ENCODE results near the gene ESPNL.

The ESPNL gene

DNA sequence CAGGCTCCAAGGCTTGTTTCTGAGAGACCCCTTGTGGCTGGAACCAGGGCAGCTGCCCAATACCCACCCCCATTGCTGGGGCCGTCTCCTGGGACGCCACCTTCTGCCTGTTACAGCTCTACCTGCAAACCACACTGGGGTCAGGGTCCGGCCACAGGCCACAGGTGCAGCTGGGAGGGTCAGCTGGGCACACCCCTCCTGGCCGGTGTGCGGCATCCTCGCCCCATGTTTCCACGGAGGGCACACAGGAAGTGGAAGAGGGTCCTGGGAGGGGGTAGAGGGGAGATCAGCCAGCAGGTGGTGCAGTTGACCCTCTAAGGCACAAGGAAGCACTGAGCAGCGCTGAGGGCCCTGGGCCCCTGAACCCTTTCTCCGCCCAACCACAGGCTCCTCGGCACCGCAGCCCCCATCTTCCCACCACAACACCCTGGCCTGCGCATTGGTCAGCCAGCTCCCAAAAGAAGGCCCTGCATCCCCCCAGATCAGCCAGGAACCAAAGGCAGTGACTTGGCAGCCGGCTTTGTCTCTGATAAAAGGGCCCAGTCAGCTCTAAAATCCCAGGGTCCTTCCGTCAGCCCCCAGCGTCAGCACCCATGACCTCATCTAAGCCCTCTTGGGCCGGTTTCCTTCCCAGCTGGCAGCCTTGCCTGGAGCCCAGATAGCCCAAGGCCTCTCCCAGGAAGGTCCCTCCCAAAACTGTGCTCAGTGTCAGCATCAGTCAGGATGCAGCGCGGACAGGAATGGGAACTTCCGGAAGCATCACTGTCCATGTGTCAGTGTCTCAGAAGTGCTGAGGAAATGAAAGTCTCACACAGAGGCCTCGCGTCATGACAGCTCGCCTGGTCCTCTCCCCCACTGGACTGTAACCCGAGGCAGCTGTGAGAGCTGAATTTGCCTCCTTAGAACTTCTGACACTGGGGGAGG lies 60.3 kb downstream of the ESPNL start:
- Histone ChIP-seq H3K36me3 (ENCODE audit: control insufficient read depth in 1 of 2, insufficient read depth in 2 of 2, low read length in 2 of 2) (no peaks in the 10 kb centered on the region), H3K4me2 (ENCODE audit: low read length) (no peak overlapping the region), H2BK5ac (ENCODE audit: low read depth, low read length, poor library complexity) (no peak overlapping the region), H2AFZ (ENCODE audit: insufficient read depth, low read length, poor library complexity) (no peak overlapping the region), H4K91ac (ENCODE audit: low read depth, low read length) (no peak overlapping the region), H4K12ac (ENCODE audit: low read depth, low read length) (no peak overlapping the region), H2BK12ac (ENCODE audit: low read length) (no peak overlapping the region), H3K4me1 (ENCODE audit: control insufficient read depth in 1 of 2, insufficient read depth in 2 of 2, low read length in 2 of 2) (peaks cover 1 to 5% of the 10 kb centered on the region in 2 experiments), H3K9ac (ENCODE audit: low read length) (no peak overlapping the region), H4K8ac (ENCODE audit: low read depth, low read length) (no peak overlapping the region), H3K9me3 (ENCODE audit: insufficient read depth, low read depth, low read length) (peaks cover 7% of the 10 kb centered on the region), H3K27ac (ENCODE audit: low read depth, low read length) (no peak overlapping the region), H3K18ac (ENCODE audit: low read length) (no peak overlapping the region), H3K23ac (ENCODE audit: low read length) (no peak overlapping the region), H2BK120ac (ENCODE audit: insufficient read depth, low read length, poor library complexity) (no peak overlapping the region), H2AK5ac (ENCODE audit: low read length) (no peak overlapping the region), H3K4ac (ENCODE audit: low read depth, low read length) (no peak overlapping the region), H3K14ac (ENCODE audit: low read length) (no peak overlapping the region), H3K27me3 (ENCODE audit: insufficient read depth, low read length) (peaks cover 40% of the 10 kb centered on the region), H3K4me3 (ENCODE audit: low read depth, low read length) (no peak overlapping the region), H3K79me1 (ENCODE audit: low read length) (no peaks in the 10 kb centered on the region), H3K79me2 (ENCODE audit: control insufficient read depth, insufficient read depth, low read length, poor library complexity) (no peaks in the 10 kb centered on the region)
- no CpG with 5 or more reads among the region's 23 CpGs for WGBS (ENCODE audit: extremely low coverage, insufficient coverage, insufficient read length)
- no peak for DNase-seq

DNA sequence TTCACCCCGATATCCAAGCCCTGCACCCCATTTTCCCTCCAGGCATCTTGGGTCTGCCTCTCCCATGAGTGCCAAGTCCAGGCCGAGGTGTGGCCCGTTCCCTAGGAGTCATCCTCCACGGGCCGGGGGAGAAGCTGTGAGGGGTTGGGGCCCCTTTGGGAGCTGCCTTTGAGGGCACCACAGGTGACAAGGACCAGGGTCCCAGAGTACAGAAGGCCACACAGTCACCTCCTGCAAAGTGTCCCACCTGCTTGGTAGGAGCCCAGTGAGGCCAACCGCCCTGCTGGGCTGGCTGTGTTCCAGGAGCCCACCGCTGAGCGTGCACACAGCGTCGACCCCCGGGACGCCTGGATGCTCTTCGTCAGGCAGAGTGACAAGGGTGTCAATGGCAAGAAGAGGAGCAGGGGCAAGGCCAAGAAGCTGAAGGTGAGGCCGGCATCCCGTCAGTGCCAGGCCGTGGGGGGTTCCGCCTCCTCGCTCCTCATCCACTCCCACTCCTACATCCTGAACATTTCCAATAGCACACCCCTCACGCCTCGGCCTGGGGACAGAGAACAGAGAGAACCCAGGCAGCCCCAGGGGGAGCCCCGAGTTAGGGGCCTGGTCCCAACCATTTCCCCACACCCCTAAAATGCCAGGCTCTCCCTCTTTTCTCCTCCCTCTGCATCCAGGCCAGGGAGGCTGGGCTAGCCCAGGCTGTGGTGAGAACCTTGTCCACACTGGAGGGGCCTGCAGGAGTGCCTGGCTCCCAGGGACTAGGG lies 61.3 kb downstream of the ESPNL start:
- H2AFZ ChIP-seq (ENCODE audit: insufficient read depth, low read length, poor library complexity): no peak overlapping the region
- no peak overlapping the region for H3K4me2 ChIP-seq (ENCODE audit: low read length)
- H3K18ac ChIP-seq (ENCODE audit: low read length): no peak overlapping the region
- H3K4me1 ChIP-seq (ENCODE audit: control insufficient read depth in 1 of 2, insufficient read depth in 2 of 2, low read length in 2 of 2): peaks cover 1 to 5% of the 10 kb centered on the region in 2 experiments
- no peak overlapping the region for H3K23ac ChIP-seq (ENCODE audit: low read length)
- no peak overlapping the region for H4K91ac ChIP-seq (ENCODE audit: low read depth, low read length)
- peaks cover 40% of the 10 kb centered on the region for H3K27me3 ChIP-seq (ENCODE audit: insufficient read depth, low read length)
- no peak overlapping the region for H2BK120ac ChIP-seq (ENCODE audit: insufficient read depth, low read length, poor library complexity)
- no peak overlapping the region for H3K9ac ChIP-seq (ENCODE audit: low read length)
- no peak overlapping the region for H3K4ac ChIP-seq (ENCODE audit: low read depth, low read length)
- no peak overlapping the region for H2BK5ac ChIP-seq (ENCODE audit: low read depth, low read length, poor library complexity)
- no peaks in the 10 kb centered on the region for H3K79me2 ChIP-seq (ENCODE audit: control insufficient read depth, insufficient read depth, low read length, poor library complexity)
- no peak overlapping the region for H3K4me3 ChIP-seq (ENCODE audit: low read depth, low read length)
- H2BK12ac ChIP-seq (ENCODE audit: low read length): no peak overlapping the region
- no peak overlapping the region for H2AK5ac ChIP-seq (ENCODE audit: low read length)
- H3K14ac ChIP-seq (ENCODE audit: low read length): no peak overlapping the region
- no peak for DNase-seq
- no CpG with 5 or more reads among the region's 21 CpGs for WGBS (ENCODE audit: extremely low coverage, insufficient coverage, insufficient read length)
- no peaks in the 10 kb centered on the region for H3K36me3 ChIP-seq (ENCODE audit: control insufficient read depth in 1 of 2, insufficient read depth in 2 of 2, low read length in 2 of 2)
- no peak overlapping the region for H3K27ac ChIP-seq (ENCODE audit: low read depth, low read length)
- H4K8ac ChIP-seq (ENCODE audit: low read depth, low read length): no peak overlapping the region
- H3K79me1 ChIP-seq (ENCODE audit: low read length): no peaks in the 10 kb centered on the region
- peaks cover 7% of the 10 kb centered on the region for H3K9me3 ChIP-seq (ENCODE audit: insufficient read depth, low read depth, low read length)
- no peak overlapping the region for H4K12ac ChIP-seq (ENCODE audit: low read depth, low read length)

DNA sequence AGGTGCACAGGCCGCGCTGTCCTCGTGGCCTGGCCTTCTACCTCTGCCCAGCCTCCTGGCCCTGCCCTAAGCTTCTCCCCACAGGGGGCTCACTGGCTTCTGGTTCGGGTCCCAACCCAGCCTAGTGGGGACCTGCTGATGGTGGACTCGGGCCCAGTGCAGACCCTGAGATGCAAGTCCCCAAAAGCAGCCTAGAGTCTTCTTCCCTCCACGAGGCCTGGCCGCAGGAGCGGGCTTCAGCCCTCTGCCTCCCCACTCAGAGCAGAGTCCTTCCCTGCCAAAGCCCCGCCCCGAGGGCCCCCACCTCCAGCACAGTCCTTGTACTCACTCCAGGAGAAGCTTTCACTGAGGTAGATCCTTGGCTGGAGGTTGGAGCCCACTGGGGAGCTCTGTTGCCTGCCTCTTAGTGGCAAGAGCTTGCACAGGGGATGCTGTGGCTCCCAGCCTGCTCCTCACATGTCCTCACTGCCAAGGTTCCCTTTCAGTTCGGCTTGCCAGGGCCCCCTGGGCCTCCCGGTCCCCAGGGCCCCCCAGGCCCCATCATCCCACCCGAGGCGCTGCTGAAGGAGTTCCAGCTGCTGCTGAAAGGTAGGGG lies 62.2 kb downstream of the ESPNL start:
- H3K4me2 ChIP-seq (ENCODE audit: low read length): no peak overlapping the region
- no peak overlapping the region for H2AK5ac ChIP-seq (ENCODE audit: low read length)
- no peak overlapping the region for H3K23ac ChIP-seq (ENCODE audit: low read length)
- H2BK5ac ChIP-seq (ENCODE audit: low read depth, low read length, poor library complexity): no peak overlapping the region
- no peak overlapping the region for H3K18ac ChIP-seq (ENCODE audit: low read length)
- peaks cover 1 to 5% of the 10 kb centered on the region in 2 experiments for H3K4me1 ChIP-seq (ENCODE audit: control insufficient read depth in 1 of 2, insufficient read depth in 2 of 2, low read length in 2 of 2)
- no peak overlapping the region for H2BK120ac ChIP-seq (ENCODE audit: insufficient read depth, low read length, poor library complexity)
- H4K12ac ChIP-seq (ENCODE audit: low read depth, low read length): no peak overlapping the region
- no peaks in the 10 kb centered on the region for H3K79me2 ChIP-seq (ENCODE audit: control insufficient read depth, insufficient read depth, low read length, poor library complexity)
- DNase-seq: no peak
- peaks cover 1 to 5% of the 10 kb centered on the region in 2 experiments for H3K36me3 ChIP-seq (ENCODE audit: control insufficient read depth in 1 of 2, insufficient read depth in 2 of 2, low read length in 2 of 2)
- peaks cover 8% of the 10 kb centered on the region for H3K9me3 ChIP-seq (ENCODE audit: insufficient read depth, low read depth, low read length)
- no peak overlapping the region for H3K4me3 ChIP-seq (ENCODE audit: low read depth, low read length)
- no peak overlapping the region for H2BK12ac ChIP-seq (ENCODE audit: low read length)
- H2AFZ ChIP-seq (ENCODE audit: insufficient read depth, low read length, poor library complexity): no peak overlapping the region
- H3K79me1 ChIP-seq (ENCODE audit: low read length): no peaks in the 10 kb centered on the region
- no peak overlapping the region for H4K8ac ChIP-seq (ENCODE audit: low read depth, low read length)
- H3K27ac ChIP-seq (ENCODE audit: low read depth, low read length): no peak overlapping the region
- no CpG with 5 or more reads among the region's 14 CpGs for WGBS (ENCODE audit: extremely low coverage, insufficient coverage, insufficient read length)
- peaks cover 40% of the 10 kb centered on the region for H3K27me3 ChIP-seq (ENCODE audit: insufficient read depth, low read length)
- no peak overlapping the region for H3K9ac ChIP-seq (ENCODE audit: low read length)
- no peak overlapping the region for H4K91ac ChIP-seq (ENCODE audit: low read depth, low read length)
- no peak overlapping the region for H3K4ac ChIP-seq (ENCODE audit: low read depth, low read length)
- H3K14ac ChIP-seq (ENCODE audit: low read length): no peak overlapping the region

DNA sequence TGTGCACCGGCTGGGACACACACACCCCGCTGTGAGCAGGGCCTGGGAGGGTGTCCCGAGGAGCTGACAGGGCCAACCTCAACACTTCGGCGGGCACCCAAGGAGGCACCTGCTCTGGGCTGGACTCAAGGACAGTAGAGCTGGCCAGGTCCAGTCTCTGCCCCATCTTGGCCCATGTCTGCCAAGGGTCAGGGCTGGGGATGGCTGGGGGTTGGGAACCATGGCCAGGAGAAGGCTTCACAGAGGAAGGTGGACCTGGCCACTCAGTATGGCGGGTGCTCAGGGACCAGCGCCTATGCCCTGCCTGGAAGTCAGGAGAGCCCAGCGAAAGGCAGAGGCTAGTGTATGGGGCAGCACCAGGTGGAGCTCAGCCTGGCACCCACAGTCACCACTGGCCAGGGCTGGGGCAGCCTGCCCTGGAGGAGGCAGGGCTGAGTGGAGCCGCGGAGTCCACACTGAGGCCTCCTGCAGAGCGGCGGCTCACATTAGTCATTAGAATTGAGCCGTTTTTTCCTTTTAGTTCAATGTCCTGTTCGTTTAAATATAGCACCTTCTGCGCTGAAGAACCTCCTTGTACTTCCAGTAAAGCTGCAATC lies 62.8 kb downstream of the ESPNL start:
- no peak overlapping the region for H3K23ac ChIP-seq (ENCODE audit: low read length)
- no peak overlapping the region for H3K4ac ChIP-seq (ENCODE audit: low read depth, low read length)
- no peak overlapping the region for H2BK5ac ChIP-seq (ENCODE audit: low read depth, low read length, poor library complexity)
- H3K79me1 ChIP-seq (ENCODE audit: low read length): no peaks in the 10 kb centered on the region
- no peak overlapping the region for H4K12ac ChIP-seq (ENCODE audit: low read depth, low read length)
- no peak overlapping the region for H3K14ac ChIP-seq (ENCODE audit: low read length)
- peaks cover 6 to 10% of the 10 kb centered on the region in 2 experiments for H3K36me3 ChIP-seq (ENCODE audit: control insufficient read depth in 1 of 2, insufficient read depth in 2 of 2, low read length in 2 of 2)
- H3K4me3 ChIP-seq (ENCODE audit: low read depth, low read length): no peak overlapping the region
- no peak overlapping the region for H2AK5ac ChIP-seq (ENCODE audit: low read length)
- no peak overlapping the region for H4K91ac ChIP-seq (ENCODE audit: low read depth, low read length)
- no peak overlapping the region for H3K18ac ChIP-seq (ENCODE audit: low read length)
- no peak overlapping the region for H2BK12ac ChIP-seq (ENCODE audit: low read length)
- H4K8ac ChIP-seq (ENCODE audit: low read depth, low read length): no peak overlapping the region
- no peak for DNase-seq
- peaks cover 1 to 5% of the 10 kb centered on the region in 2 experiments for H3K4me1 ChIP-seq (ENCODE audit: control insufficient read depth in 1 of 2, insufficient read depth in 2 of 2, low read length in 2 of 2)
- peaks cover 40% of the 10 kb centered on the region for H3K27me3 ChIP-seq (ENCODE audit: insufficient read depth, low read length)
- peaks cover 9% of the 10 kb centered on the region for H3K9me3 ChIP-seq (ENCODE audit: insufficient read depth, low read depth, low read length)
- no peak overlapping the region for H3K9ac ChIP-seq (ENCODE audit: low read length)
- H2AFZ ChIP-seq (ENCODE audit: insufficient read depth, low read length, poor library complexity): no peak overlapping the region
- H3K79me2 ChIP-seq (ENCODE audit: control insufficient read depth, insufficient read depth, low read length, poor library complexity): no peaks in the 10 kb centered on the region
- WGBS (ENCODE audit: extremely low coverage, insufficient coverage, insufficient read length): no CpG with 5 or more reads among the region's 15 CpGs
- no peak overlapping the region for H3K27ac ChIP-seq (ENCODE audit: low read depth, low read length)
- no peak overlapping the region for H3K4me2 ChIP-seq (ENCODE audit: low read length)
- H2BK120ac ChIP-seq (ENCODE audit: insufficient read depth, low read length, poor library complexity): no peak overlapping the region

Measured in trophoblast cell (in vitro differentiated cells and primary cell).